HFF-Myc (cell line): Measurements from ENCODE around the gene CCDC149.

Source experiments
- DNase-seq: peaks from one replicate; pipeline ENCODE4 v3.0.0-alpha.2; 2011; ENCODE audit warnings: low read depth; ENCODE audit errors: extremely low read depth
- H3K4me3 ChIP-seq: replicated peaks from 2 replicates; pipeline ENCODE4 v1.5.1; 2011; ENCODE audit warnings: low read depth, mild to moderate bottlenecking, control low read depth, low read length
- TF ChIP-seq, protein P1 (sequence below): IDR thresholded peaks from 2 replicates; pipeline ENCODE4 v1.5.1; 2012; ENCODE audit warnings: mild to moderate bottlenecking, low read depth, low read length, control low read depth; ENCODE audit errors: missing control alignments

The CCDC149 gene

DNA sequence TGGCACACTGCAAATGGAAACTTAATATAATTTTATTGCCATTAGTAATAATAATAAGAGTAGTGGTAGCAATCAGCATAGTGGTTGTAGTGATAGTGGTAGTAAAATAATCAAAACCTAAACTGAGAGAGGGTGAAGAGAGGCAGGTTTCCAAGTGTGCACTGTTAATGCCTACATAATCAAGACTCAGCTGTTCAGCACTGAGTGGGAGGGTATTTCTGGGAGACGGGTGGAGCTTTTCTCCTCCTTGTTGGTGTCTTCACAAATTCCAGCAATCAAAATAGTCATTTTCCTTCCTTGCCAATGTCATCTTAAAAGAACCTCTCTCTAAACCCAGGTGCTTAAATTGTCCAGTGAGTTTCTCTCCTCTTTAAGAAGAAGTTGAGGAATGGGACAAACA, 18.6 kb downstream of the CCDC149 start:
- TF ChIP-seq, protein P1, sequence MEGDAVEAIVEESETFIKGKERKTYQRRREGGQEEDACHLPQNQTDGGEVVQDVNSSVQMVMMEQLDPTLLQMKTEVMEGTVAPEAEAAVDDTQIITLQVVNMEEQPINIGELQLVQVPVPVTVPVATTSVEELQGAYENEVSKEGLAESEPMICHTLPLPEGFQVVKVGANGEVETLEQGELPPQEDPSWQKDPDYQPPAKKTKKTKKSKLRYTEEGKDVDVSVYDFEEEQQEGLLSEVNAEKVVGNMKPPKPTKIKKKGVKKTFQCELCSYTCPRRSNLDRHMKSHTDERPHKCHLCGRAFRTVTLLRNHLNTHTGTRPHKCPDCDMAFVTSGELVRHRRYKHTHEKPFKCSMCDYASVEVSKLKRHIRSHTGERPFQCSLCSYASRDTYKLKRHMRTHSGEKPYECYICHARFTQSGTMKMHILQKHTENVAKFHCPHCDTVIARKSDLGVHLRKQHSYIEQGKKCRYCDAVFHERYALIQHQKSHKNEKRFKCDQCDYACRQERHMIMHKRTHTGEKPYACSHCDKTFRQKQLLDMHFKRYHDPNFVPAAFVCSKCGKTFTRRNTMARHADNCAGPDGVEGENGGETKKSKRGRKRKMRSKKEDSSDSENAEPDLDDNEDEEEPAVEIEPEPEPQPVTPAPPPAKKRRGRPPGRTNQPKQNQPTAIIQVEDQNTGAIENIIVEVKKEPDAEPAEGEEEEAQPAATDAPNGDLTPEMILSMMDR = no peak
- no peak for DNase-seq
- no peak overlapping the region for H3K4me3 ChIP-seq

DNA sequence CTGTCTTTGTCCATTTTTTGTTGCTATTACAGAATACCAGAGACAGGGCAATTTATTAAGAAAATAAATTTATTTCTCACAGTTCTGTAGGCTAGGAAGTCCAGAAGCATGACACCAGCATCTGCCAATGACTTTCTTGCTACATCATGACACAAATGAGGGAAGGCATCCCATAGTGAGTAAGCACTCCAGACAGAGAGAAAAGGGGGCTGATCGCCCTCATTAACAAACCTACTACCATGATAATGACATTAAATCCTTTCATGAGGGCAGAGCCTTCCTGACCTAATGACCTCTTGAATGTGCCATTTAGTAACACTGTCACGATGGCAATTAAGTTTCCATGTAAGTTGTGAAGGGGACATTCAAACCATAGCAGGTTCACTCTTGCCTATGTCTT, 20.1 kb downstream of the CCDC149 start:
- no peak for DNase-seq
- TF ChIP-seq, protein P1 = no peak

DNA sequence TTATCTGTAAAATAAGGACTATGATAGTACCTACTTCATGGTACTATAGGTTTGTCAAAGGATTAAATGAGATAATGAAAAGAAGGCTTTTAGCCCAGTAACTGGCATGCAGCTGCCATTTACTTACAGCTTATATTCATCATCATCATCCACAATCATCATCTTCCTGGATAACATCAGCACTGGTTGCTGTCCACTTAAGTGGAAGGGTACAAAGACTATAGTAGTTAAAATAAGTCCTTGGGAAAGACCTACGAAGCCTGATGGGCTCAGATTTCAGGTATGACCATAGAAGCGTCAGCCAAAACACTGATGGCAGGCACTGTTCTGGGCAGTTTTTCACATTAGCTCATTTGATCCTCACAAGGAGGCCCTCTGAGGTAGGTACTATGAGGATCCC, 20.6 kb downstream of the CCDC149 start:
- TF ChIP-seq, protein P1 = no peak

More for the DNA sequence above, 20.1 kb downstream of the CCDC149 start:
- H3K4me3 ChIP-seq = no peak overlapping the region

DNA sequence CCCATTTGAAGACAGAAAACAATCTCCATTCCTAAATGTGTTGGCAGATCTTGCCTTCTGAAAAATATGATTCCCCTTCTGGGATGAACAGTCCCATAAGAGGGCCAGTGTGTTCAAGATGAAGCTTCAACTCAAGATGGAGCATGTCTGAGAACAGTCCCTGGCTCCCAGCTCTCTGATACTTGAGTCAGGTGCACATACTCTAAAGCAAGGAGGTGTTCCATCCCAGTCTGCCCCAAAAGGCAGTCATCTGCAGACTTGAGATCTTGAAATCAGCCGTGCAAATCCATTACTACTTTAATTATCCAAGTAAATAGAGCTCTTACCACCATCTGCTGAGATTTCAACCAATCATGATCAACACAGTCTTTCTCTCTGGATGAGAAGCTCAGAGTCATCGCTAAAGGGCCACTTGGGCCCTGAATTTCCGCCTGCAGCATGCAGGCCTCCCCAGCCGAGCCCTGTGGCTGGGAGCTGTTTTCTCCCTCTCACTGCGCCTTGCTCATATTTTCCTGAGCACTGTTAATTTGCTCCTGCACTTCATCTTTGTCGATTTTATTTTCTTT, 22.2 kb downstream of the CCDC149 start:
- DNase-seq = no peak
- TF ChIP-seq, protein P1 = no peak
- no peak overlapping the region for H3K4me3 ChIP-seq

More for the DNA sequence above, 20.6 kb downstream of the CCDC149 start:
- no peak for DNase-seq
- H3K4me3 ChIP-seq = no peak overlapping the region

DNA sequence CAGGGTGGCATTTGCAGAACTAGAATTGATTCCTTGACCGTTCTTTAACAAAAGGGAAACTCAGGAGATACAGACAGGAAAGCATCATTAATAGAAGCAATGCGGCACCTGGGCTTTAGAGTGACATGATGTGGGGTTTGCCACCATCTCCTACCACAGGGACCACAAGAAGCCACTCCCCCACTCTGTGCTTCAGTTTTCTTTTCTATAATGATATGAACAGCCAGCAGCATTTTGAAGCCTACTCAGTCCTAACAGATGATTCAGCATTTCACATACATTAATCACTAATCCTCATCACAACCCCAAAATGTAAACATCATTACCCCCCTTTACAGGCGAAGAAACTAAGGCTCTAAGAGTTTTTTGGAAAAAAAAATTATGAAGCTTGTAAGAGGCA, 22.9 kb downstream of the CCDC149 start:
- TF ChIP-seq, protein P1 = no peak
- no peak overlapping the region for H3K4me3 ChIP-seq
- no peak for DNase-seq

DNA sequence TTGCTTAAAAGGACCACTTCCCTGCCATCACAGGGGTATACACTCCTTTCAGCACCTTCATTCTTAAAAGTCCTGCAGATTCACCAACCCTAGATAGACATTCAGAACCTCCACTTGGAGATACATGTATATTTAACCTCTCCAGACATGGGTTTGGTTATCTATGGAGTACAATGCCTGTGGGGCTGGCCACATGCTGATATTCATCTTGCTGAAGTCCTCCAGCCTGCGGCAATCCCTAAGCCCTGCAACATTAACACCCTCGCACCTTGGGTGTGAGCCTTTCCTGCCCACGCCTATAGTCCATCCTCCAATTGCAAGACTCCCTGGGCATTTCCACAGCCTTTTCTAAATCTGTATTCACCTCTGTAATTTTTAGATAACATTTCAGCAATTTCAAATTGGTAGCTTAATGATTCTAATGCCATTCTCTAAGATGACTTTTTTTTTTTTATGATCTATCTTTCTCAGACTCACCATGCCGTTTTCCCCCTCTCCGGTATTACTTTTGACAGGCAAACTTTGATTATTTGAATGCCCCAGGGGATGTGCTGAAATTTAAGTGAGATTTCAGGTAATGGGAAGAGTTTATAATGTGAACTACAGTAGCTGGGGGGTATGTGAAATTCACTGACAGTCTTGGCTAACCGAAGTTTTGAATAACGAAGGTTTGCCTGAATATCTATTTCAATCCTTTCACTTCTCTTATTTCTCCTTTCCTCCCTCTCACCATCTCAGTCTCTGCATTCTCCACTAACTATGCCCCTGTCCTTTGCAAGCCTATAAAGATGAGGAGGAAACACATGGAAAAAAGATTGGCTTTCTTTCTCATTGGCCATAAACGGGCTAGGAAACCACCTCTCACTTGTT, 24.1 kb downstream of the CCDC149 start:
- H3K4me3 ChIP-seq = no peak overlapping the region
- TF ChIP-seq, protein P1 = no peak
- DNase-seq = no peak
